ENCODE data around the gene PTPRM. TPM values are rescaled to one million over a fixed set of nuclear protein-coding genes. Genes with fewer than 3 reads are reported as not detected.

PTPRM gene
- total and polyA plus RNA-seq, 12 donors = 31.7 to 116 (median 61.2) TPM

- no peak for TF ChIP-seq CTCF (IDR thresholded peaks at IDR 0.05)
- no peak for TF ChIP-seq POLR2A (IDR thresholded peaks at IDR 0.05)
Measured at GRCh38 chr18:8005870-8006569, 438.9 kb downstream of the PTPRM start.

DNA sequence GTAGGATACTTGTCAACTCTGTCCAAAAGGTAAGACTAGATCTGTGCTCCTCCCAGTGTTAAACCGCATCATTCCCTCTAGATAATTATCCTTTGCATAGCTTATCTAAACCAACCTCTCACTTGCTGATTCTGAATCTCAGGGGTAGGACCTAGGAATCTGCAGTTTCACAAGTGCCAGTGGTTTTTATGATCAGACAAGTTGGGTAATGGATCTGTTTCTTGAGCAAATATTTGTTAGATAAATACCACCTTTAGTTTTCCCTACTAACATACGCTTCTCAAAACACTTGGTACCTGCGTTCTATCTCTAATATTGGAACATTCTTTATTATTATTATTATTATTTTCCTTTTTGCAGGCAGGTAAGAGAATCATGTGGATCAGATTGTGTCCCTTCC lies 439.9 kb downstream of the PTPRM start:
- no peak for DNase-seq
- H3K9me3 ChIP-seq (replicated peaks in 1 of 3) = no peaks in the 10 kb centered on the region
- no peak overlapping the region for H3K4me3 ChIP-seq
- 84 to 100% (median 96%) methylated on average over 3 of the region's 3 CpGs for WGBS, 4 donors
- H3K36me3 ChIP-seq (replicated peaks in 1 of 2) = no peaks in the 10 kb centered on the region
- peaks cover 0 to 9% of the 10 kb centered on the region in 2 donors for H3K4me1 ChIP-seq (replicated peaks in 1 of 2)
- TF ChIP-seq CTCF (IDR thresholded peaks at IDR 0.05) (no peak), POLR2A (IDR thresholded peaks at IDR 0.05) (no peak)
- no peak overlapping the region for H3K27ac ChIP-seq
- no peaks in the 10 kb centered on the region for H3K27me3 ChIP-seq
- intact Hi-C loops (cut with DNase I) = no loop called here

More at GRCh38 chr18:8005870-8006569, 438.9 kb downstream of the PTPRM start:
- no peak overlapping the region for H3K27ac ChIP-seq
- H3K4me1 ChIP-seq (replicated peaks in 1 of 2) = peaks cover 0 to 9% of the 10 kb centered on the region in 2 donors
- DNase-seq = no peak
- 82 to 88% (median 85%) methylated on average over 7 of the region's 7 CpGs for WGBS, 4 donors
- no peaks in the 10 kb centered on the region for H3K36me3 ChIP-seq (replicated peaks in 1 of 2)
- intact Hi-C loops (cut with DNase I) = no loop called here
- no peaks in the 10 kb centered on the region for H3K9me3 ChIP-seq (replicated peaks in 1 of 3)
- no peaks in the 10 kb centered on the region for H3K27me3 ChIP-seq
- H3K4me3 ChIP-seq = no peak overlapping the region

DNA sequence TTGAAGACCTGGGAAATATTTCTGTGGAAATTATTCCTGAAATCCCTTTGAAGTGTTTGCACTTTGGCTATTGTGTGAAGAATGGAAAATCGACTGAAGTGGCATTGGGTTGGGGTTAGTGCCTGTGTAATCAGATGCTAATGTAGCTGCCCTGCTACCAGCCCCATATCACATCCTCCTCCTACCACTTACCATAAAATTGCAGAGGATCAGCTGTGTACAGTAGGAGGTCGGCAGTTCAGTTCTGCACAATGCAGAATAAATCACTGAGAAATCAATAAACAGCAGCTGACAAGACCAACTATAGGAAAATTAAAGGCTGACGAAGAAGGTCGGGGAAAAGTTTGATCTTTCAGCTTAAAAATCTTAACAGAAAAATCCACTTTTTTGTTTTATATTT lies 440.9 kb downstream of the PTPRM start:
- DNase-seq = no peak
- 72 to 80% (median 78%) methylated on average over 4 of the region's 4 CpGs for WGBS, 4 donors
- H3K27me3 ChIP-seq = no peaks in the 10 kb centered on the region

DNA sequence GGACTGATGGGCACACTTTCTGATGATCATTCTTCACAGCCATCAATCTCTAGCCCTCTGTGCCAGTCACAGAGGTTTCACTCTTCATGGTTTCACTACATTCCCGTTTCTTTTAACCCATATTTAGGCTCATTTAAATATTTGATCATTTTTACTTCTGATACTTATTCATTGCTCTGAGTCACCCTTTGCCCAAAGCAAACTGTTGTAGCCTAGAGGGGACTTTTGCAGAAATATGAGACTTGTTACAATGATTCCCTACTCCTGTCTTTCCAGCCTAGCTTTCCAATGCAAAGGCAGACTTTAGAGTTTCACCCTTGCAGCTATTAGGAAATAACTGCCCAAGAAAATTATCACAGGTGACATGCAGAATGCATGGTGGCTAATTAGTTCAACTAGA lies 444.2 kb downstream of the PTPRM start:
- Histone ChIP-seq H3K36me3 (replicated peaks in 1 of 2) (no peaks in the 10 kb centered on the region), H3K27ac (no peak overlapping the region), H3K9me3 (replicated peaks in 1 of 3) (no peaks in the 10 kb centered on the region), H3K4me1 (replicated peaks in 1 of 2) (no peaks in the 10 kb centered on the region), H3K4me3 (no peak overlapping the region), H3K27me3 (no peaks in the 10 kb centered on the region)
- intact Hi-C loops (cut with DNase I) = no loop called here
- no peak for DNase-seq
- TF ChIP-seq CTCF (IDR thresholded peaks at IDR 0.05) (no peak), POLR2A (IDR thresholded peaks at IDR 0.05) (no peak)
- WGBS, 4 donors = 47 to 65% (median 56%) methylated on average over 1 of the region's 1 CpG

More for the DNA sequence above, 440.9 kb downstream of the PTPRM start:
- peaks cover 0 to 9% of the 10 kb centered on the region in 2 donors for H3K4me1 ChIP-seq (replicated peaks in 1 of 2)
- no peaks in the 10 kb centered on the region for H3K36me3 ChIP-seq (replicated peaks in 1 of 2)
- no peaks in the 10 kb centered on the region for H3K9me3 ChIP-seq (replicated peaks in 1 of 3)
- H3K27ac ChIP-seq = no peak overlapping the region
- TF ChIP-seq CTCF (IDR thresholded peaks at IDR 0.05) = no peak
- no peak for TF ChIP-seq POLR2A (IDR thresholded peaks at IDR 0.05)
- H3K4me3 ChIP-seq = no peak overlapping the region
- intact Hi-C loops (cut with DNase I) = no loop called here
